Kidney epithelial cell (primary cell): ENCODE results near the gene GXYLT2. TPM values are rescaled to one million over a fixed set of nuclear protein-coding genes. Genes with fewer than 3 reads are reported as not detected.

ENCODE experiments used
- DNase-seq: peaks from one replicate; pipeline ENCODE4 v3.0.0-alpha.2; 2010; ENCODE audit warnings: low read depth
- H3K27me3 ChIP-seq: 2 replicates; pipeline ENCODE4 v1.6.0; 2011; ENCODE audit warnings: low read length; ENCODE audit not compliant: control insufficient read depth, insufficient read depth
- H3K36me3 ChIP-seq: 2 replicates; pipeline ENCODE4 v1.5.1; 2011; ENCODE audit warnings: low read length; ENCODE audit not compliant: control insufficient read depth, insufficient read depth
- H3K4me3 ChIP-seq: 2 replicates; pipeline ENCODE4 v1.5.1; 2011; ENCODE audit warnings: low read depth, mild to moderate bottlenecking, control low read depth, low read length
- total RNA-seq: library from RNA; depleted of rRNA; stranded (reverse); fragments of >200 nt; gene quantifications from 2 replicates; pipeline ENCODE4 v1.2.3, GENCODE V29; 2015
- TF ChIP-seq, protein P1 (sequence below): IDR thresholded peaks from 2 replicates; pipeline ENCODE4 v1.5.1; 2011; ENCODE audit warnings: mild to moderate bottlenecking, moderate library complexity, low read length, control low read depth, inconsistent platforms; ENCODE audit not compliant: insufficient read depth, poor library complexity, severe bottlenecking

Gene GXYLT2
- total RNA-seq, 1 donor from 2014 or later, result 9.3 TPM

- TF ChIP-seq, protein P1, sequence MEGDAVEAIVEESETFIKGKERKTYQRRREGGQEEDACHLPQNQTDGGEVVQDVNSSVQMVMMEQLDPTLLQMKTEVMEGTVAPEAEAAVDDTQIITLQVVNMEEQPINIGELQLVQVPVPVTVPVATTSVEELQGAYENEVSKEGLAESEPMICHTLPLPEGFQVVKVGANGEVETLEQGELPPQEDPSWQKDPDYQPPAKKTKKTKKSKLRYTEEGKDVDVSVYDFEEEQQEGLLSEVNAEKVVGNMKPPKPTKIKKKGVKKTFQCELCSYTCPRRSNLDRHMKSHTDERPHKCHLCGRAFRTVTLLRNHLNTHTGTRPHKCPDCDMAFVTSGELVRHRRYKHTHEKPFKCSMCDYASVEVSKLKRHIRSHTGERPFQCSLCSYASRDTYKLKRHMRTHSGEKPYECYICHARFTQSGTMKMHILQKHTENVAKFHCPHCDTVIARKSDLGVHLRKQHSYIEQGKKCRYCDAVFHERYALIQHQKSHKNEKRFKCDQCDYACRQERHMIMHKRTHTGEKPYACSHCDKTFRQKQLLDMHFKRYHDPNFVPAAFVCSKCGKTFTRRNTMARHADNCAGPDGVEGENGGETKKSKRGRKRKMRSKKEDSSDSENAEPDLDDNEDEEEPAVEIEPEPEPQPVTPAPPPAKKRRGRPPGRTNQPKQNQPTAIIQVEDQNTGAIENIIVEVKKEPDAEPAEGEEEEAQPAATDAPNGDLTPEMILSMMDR, result no peak
Observed at GRCh38 chr3:73018790-73019441, 131.1 kb downstream of the GXYLT2 start.

DNA sequence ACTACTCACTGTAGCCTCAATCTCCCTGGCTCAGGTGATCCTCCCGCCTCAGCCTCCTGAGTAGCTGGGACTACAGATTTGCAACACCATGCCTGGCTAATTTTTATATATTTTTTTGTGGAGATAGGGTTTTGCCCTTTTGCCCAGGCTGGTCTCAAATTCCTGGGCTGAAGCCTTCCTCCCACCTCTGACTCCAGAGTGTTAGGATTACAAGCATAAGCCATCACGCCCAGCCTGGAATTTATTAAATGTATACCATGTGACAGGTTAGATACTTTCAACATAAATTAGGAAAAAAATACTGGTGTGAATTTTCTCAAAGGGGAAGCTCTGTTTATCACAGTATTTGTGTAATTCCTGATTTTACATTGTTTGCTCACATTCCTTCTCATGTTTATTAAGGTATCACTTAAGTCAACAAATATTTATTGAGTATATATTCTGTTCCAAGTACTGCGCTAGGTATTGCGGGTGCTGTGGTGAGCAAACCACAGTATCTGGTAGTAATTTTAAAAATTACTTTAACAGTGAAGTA, 133.5 kb downstream of the GXYLT2 start:
- Histone ChIP-seq H3K36me3 (no peaks in the 10 kb centered on the region), H3K27me3 (no peaks in the 10 kb centered on the region)

More at GRCh38 chr3:73018790-73019441, 131.1 kb downstream of the GXYLT2 start:
- no peak for DNase-seq
- no peaks in the 10 kb centered on the region for H3K27me3 ChIP-seq
- H3K36me3 ChIP-seq, result no peaks in the 10 kb centered on the region
- no peak overlapping the region for H3K4me3 ChIP-seq

DNA sequence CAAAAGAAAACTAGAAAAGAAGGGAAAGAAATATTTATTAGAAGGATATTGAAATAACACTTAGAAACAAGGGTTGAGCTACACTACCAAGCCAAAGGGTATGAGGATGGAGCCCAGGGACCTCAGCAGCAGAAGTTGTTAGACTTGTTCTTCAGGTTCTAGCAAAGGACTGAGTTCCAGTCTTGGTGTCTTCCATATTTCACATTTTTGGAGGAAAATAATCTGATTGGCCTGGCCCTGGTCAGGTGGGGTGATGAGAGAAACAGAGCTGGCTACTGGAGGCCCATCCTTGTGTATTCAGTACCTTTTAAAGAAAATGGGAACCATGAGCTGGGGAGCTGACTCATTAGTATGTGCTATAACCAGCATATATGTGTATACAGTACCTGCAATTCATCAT, 137.0 kb downstream of the GXYLT2 start:
- Histone ChIP-seq H3K36me3 (no peaks in the 10 kb centered on the region), H3K4me3 (no peak overlapping the region), H3K27me3 (no peaks in the 10 kb centered on the region)
- DNase-seq, result no peak
- TF ChIP-seq, protein P1, result no peak

More for the DNA sequence above, 133.5 kb downstream of the GXYLT2 start:
- no peak for DNase-seq
- no peak overlapping the region for H3K4me3 ChIP-seq
- TF ChIP-seq, protein P1, result no peak

GRCh38 chr3:73026111-73026759, 138.4 kb downstream of the GXYLT2 start:
- no peak for DNase-seq
- TF ChIP-seq, protein P1, result no peak
- Histone ChIP-seq H3K36me3 (no peaks in the 10 kb centered on the region), H3K27me3 (no peaks in the 10 kb centered on the region), H3K4me3 (no peak overlapping the region)

Other genes with a start within 250 kb of the GXYLT2 start
- gene SHQ1, start 39.6 kb upstream of the GXYLT2 start, total RNA-seq, result 17.8 and 18.6 TPM in 2 replicates
- gene PPP4R2, start 108.8 kb downstream of the GXYLT2 start, total RNA-seq, result 39.4 and 42.5 TPM in 2 replicates
- gene EBLN2, start 173.6 kb downstream of the GXYLT2 start, total RNA-seq, result 1.1 and 3.1 TPM in 2 replicates